Stimulated activated CD4-positive, alpha-beta T cell treated with anti-CD3 and anti-CD28 coated beads, TNF-alpha, amount 100 ng/mL, for 48 hours (primary cell): ENCODE measurements around the gene ARCN1.
"Not testable (repeated sequence)": the region's sequence is repeated elsewhere in the genome, so short reads cannot be mapped to it uniquely, and the experiment has no call there.

Experiments used
- DNase-seq, 3 donors: peaks; one replicate each; pipeline ENCODE4 v3.0.0-alpha.2; 2020; ENCODE audit warnings: low read depth in 3 of 3

ARCN1 gene

GRCh38 chr11:118544010-118544646 is 28.1 kb upstream of the ARCN1 start:
- no peak for DNase-seq

DNA sequence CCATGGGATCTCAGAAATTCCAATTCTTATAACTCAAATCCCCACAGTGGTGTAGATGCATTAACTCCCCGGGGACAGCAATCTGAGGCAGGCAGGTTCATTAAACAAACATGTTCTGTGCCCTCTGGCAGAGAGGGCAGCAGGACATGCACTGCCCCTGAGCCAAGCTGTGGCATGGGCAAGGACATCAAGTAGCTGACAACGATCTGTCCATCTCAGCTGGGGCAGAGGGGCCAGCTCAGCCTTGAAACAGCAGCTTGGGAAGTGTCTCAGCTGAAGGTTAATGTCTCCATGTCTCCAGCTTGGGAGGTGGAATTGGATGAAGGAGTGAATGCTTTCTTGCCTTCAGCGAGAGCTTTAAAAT is 27.6 kb upstream of the ARCN1 start:
- no peak for DNase-seq

DNA sequence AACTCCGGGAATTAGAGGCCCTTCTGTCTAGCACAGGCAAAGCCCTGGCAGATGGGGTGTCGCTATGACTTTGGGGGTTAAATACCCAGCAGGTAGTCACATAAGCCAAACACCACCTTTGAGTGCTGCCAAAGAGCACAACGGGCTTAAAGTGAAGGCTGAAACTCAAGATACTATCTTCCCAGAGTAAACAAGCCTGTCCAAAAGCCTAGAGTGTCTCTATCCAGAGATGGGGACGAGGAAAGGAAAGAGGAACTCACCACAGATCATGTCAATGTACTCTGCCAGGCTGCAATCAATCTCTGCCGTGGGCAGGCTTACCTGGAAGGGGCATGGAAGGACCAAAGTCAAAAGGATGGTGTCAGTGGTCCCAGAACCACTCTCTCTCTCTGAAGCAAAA is 26.7 kb upstream of the ARCN1 start:
- no peak for DNase-seq

DNA sequence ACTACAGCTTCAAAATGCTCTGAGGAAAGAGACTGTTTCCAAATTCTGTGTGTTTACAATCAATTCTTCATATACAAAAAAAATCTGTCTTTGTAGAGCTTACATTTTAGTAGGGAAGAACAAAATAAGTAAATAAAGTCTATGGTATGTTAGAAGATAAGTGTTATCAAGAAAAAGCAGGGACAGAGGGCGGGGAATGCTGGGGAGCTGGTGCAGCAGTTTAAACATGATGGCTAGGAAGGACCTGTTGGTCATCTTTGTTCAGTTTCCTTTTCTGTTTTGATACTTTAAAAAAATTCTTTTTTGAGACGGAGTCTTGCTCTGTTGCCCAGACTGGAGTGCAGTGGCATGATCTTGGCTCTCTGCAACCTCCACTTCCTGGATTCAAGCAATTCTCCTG is 25.1 kb upstream of the ARCN1 start:
- DNase-seq = no peak

DNA sequence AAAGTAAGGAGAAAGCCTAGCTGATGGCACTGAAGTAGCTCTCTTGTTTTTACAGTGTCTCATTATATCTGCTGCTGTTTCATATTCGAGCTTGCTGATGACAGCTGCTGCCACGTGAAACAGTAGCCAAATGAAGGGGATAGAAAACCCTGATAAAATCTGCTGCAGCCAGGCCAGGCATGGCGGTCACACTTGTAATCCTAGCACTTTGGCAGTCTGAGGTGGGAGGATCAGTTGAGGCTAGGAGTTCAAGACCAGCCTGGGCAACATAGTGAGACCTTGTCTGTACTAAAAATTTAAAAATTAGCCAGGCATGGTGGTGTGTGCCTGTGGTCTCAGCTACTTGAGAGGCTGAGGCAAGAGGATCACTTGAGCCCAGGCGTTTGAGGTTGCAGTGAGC is 19.9 kb upstream of the ARCN1 start:
- no peak for DNase-seq

GRCh38 chr11:118560806-118561205 is 11.4 kb upstream of the ARCN1 start:
- DNase-seq = no peak

DNA sequence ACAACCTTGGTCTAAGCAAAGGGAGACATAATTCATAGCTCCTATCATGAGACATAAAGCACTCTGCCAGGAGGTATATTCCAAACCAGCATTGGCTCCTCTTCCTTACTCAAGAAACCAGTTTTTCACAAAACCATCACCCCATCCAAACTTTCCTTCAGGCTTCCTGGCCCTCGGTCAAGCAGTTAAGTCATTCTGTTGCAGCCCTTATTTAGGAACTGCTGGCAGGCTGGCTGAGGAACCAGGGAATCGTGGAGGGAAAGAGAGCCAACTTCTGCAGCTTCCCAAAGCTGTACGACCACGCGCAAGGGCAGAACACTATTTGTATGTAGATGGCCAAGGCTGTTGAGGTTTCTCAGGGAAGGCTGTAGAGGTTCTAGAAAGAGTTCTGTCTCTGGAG is 7.2 kb upstream of the ARCN1 start:
- DNase-seq = no peak

DNA sequence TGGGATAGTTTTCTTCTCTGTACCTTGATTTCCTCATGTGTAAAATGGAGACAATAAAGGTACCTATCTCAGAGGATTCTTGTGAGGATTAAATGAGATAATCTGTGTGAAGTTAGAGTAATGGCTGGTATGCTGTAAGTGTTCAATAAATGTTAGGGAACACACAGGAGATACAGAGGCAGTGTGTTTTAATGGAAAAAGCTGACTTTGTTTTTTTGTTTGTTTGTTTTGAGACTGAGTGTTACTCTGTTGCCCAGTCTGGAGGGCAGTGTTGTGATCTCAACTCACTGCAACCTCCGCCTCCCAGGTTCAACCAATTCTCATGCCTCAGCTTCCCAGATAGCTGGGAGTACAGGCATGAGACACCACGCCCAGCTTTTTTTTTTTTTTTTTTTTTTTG is 2.5 kb upstream of the ARCN1 start:
- DNase-seq = no peak

DNA sequence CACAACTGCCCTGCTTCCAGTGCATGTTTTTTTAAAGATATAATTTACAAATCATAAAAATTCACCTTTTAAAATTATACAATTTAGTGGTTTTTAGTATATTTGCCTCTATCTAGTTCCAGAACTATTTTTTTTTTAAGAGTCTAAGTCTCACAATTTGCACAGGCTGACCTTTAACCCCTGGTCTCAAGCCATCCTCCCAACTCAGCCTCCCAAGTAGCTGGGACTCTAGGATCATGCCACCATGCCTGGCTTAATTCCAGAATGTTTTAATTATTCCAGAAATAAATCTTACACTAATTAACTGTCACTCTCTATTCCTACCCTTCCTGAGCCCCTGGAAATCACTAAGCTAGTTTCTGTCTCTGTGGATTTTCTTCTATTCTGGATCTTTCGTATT is 1.4 kb upstream of the ARCN1 start:
- DNase-seq = no peak

- not testable (repeated sequence) for DNase-seq
These were observed 528 bp upstream of the ARCN1 start for GRCh38 chr11:118571701-118572060.

- peak in 1 of 3 donors; percentile 10 for DNase-seq
These were observed 857 bp downstream of the ARCN1 start for GRCh38 chr11:118572981-118573550.

DNA sequence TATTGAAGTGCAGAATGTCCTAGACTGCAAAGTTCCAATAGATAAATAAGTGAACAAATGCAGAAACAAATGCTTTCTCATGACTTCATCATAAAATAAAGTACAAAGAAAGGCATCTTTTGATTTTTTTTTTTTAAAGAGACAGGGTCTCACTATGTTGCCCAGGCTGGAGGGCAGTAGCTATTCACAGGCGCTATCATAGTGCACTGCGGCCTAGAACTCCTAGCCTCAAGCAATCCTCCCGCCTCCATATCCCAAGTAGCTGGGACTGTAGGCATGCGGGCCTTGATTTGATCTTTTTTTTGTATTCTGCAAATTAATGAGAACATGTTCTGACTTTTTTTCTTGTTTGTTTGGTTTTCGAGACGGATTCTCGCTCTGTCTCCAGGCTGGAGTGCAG is 2.4 kb downstream of the ARCN1 start:
- no peak for DNase-seq

DNA sequence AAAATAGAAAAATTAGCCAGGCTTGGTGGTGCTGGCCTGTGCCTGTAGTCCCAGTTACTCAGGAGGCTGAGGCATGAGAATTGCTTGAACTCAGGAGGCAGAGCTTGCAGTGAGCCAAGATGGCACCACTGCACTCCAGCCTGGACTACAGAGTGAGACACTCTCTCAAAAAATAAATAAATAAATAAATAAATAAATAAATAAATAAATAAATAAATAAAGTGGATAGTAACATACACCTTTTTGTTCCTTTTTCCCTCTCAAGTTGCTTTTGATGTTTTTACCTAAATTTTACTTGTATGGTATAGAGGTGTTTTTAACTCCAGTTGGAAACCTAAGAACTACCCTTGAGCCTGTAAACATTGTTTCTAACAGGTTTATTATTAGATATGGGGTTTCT is 5.8 kb downstream of the ARCN1 start:
- DNase-seq = not testable (repeated sequence)

- DNase-seq = no peak
These were observed 8.8 kb downstream of the ARCN1 start for GRCh38 chr11:118581057-118581456.

- DNase-seq = no peak
These were observed 15.7 kb downstream of the ARCN1 start for GRCh38 chr11:118587952-118588351.

DNA sequence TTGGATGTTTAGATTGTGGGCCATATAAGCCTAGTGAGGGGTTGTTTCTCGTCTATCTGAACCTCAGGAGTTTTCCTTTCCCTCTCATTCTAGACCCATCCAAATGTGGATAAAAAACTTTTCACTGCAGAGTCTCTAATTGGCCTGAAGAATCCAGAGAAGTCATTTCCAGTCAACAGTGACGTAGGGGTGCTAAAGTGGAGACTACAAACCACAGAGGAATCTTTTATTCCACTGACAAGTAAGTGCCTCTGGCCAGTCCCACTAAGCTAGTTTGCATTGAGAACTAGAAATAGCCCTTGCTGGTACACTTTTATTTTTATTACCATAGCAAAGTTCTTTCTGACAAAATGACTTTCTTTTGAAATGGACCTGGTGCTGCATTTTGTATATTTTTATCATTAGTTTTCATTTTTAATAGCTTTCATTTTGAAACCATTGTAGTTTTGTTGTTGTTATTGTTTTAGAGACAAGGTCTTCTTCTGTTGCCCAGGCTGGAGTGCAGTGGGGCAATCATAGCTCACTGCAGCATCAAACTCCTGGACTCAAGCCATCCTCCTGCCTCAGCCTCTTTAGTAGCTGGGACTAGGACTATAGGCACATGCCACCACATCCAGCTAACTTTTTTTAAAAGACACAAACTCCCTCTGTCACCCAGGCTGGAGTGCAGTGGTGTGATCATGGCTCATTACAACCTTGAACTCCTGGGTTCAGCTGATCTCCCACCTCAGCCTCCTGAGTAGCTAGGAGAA is 20.6 kb downstream of the ARCN1 start:
- no peak for DNase-seq

GRCh38 chr11:118594984-118595383 is 22.8 kb downstream of the ARCN1 start:
- DNase-seq = not testable (repeated sequence)

DNA sequence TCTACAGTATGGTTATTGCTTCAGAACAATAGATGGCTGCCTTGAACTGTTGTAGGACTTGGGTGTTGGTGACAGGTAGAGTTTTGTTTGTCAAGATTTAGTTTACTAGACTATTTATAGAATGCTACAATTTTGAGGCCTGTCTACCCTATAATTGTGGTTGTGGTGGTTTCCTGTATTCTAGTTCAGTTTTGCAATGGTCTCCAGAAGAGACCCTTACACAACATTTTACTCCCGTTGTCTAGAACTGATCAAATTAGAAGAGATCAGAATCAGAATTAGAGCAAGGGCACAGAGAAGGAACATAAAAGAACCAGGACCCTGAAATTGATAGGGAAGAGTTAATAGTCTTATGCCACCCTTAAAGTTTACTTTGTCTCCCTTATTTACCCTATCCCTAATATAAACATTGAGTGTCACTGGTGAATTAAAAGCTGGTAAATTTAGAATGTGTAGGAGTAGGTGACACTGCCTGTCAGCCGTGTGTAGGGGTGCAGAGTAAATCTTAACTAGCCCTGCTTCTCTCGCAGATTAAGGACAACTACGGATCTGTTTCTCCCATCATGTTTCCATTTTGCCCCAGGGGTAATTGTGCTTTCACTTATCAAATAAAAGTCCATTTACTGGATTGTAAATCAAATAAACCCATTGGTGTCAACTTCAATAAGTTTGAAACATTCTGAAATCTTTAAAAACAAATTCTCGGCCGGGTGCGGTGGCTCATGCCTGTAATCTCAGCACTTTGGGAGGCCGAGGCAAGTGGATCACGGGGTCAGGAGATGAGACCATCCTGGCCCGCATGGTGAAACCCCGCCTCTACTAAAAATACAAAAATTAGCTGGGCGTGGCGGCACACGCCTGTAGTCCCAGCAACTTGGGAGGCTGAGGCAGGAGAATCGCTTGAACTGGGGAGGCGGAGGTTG is 24.3 kb downstream of the ARCN1 start:
- DNase-seq = no peak

- no peak for DNase-seq
These were observed 25.3 kb downstream of the ARCN1 start for GRCh38 chr11:118597556-118597955.

DNA sequence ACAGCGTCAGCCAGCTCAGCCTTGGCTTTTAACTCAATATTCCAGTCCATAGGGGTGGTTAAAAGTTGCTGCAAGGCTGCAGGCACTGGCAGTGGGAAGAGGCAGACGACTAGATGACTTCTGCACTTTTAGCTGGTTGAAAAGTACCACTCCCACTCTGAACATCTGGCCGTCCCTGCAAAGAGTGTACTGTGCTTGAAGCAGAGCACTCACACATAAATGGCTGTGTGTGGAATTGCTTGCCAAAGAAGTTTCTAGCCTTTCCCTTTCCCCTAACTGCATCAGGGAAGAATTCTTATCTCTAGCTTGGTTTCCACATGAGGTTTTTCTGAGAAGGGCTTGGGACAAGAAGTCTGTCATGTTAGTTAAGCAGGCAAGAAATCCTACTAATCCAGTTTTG is 30.1 kb downstream of the ARCN1 start:
- no peak for DNase-seq

DNA sequence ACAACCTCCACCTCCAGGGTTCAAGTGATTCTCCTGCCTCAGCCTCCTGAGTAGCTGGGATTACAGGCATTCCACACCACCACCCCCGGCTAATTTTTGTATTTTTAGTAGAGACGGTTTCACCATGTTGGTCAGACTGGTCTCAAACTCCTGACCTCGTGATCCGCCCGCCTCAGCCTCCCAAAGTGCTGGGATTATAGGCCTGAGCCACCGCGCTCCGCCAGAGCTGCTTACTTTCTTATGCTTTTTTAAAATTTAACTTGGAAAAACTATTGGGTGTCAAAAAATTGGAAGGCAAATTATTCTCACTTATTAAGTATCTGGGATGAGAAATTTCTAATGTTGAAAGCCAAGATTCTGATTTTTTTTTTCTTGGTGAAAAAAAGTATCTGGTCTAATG is 31.5 kb downstream of the ARCN1 start:
- DNase-seq = not testable (repeated sequence)

DNA sequence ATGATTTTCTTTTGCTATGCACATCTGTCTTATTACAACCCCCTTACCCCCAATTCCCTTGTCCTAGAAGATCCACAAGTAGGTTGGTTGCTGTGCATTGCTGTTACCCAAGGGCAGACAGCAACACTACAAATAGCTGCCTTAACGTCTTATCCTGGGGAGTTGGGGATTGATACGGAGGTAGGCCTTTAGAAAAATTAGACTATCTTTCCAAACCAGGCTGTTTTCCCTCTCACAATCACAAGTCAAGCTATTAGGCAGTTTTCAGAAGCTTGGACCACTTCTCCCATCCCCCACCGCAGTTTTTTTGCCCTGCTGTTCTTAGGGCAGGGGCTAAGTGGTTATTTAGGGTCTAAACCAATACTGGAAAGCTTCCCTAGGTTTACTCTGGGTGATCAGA is 32.4 kb downstream of the ARCN1 start:
- no peak for DNase-seq
